NT2/D1 (cell line): ENCODE results near the gene ZAR1L.

Source experiments
- SUZ12 ChIP-seq: IDR thresholded peaks from 2 replicates; pipeline ENCODE4 v1.6.1; 2011; ENCODE audit not compliant: insufficient read length, insufficient read depth; ENCODE audit errors: extremely low read depth
- YY1 ChIP-seq: IDR thresholded peaks from 2 replicates; pipeline ENCODE4 v1.6.1; 2011; ENCODE audit not compliant: insufficient read length, insufficient read depth
- ZNF274 ChIP-seq: IDR thresholded peaks from 2 replicates; pipeline ENCODE4 v1.6.1; 2011; ENCODE audit warnings: mild to moderate bottlenecking, low read depth, low read length

DNA sequence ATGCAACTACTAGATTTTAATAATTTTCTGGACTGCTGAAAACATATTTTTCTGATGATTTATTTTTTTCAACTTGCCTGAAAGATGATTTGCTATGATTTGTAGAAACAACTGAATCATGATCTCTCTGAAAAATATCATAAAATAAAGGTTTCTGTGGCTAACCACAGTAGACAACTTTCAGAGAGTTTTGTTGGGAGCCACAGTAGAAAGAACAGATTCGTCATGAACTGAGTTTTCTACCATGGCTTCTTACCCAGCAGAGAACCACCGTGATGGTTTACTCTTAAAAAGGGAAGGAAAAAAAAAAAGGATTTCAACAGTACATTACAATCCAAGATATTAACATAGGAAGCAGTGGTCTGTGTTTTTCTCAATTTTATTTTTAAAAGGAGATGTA lies 18.0 kb downstream of the ZAR1L start:
- no peak for TF ChIP-seq YY1
- no peak for TF ChIP-seq ZNF274
- TF ChIP-seq SUZ12: no peak
